SK-N-SH treated with all-trans-retinoic acid at 6 μM for 48 hours (cell line): ENCODE measurements around the gene CDC20B.

Experiments used
- ATAC-seq: fragments of 200-7000 bp; cut with Tn5 transposase; 3 replicates; pipeline ENCODE4 v1.9.1; 2020; ENCODE audit warnings: mild to moderate bottlenecking, moderate library complexity
- ARNTL ChIP-seq: fragments of 450-650 bp; formaldehyde crosslinking; IDR thresholded peaks from 2 replicates; pipeline ENCODE4 v1.5.0; 2020; ENCODE audit warnings: low read depth, mild to moderate bottlenecking, moderate library complexity, borderline replicate concordance
- BACH2 ChIP-seq: fragments of 250-450 bp; sonication (Bioruptor Pico); IDR thresholded peaks from 2 replicates; pipeline ENCODE4 v1.9.0; 2021; ENCODE audit warnings: mild to moderate bottlenecking, borderline replicate concordance
- CREB5 ChIP-seq: fragments of 250-450 bp; sonication (Bioruptor Pico); IDR thresholded peaks from 2 replicates; pipeline ENCODE4 v1.5.1; 2020; ENCODE audit warnings: low read depth, mild to moderate bottlenecking, moderate library complexity
- CSDC2 ChIP-seq: fragments of 250-450 bp; sonication (Bioruptor Pico); IDR thresholded peaks from 2 replicates; pipeline ENCODE4 v1.5.0; 2020; ENCODE audit warnings: mild to moderate bottlenecking, moderate library complexity
- CSRNP3 ChIP-seq: fragments of 250-450 bp; sonication (Bioruptor Pico); IDR thresholded peaks from 2 replicates; pipeline ENCODE4 v1.5.1; 2021; ENCODE audit warnings: mild to moderate bottlenecking, moderate library complexity
- GLIS3 ChIP-seq: fragments of 250-450 bp; sonication (Bioruptor Pico); IDR thresholded peaks from 2 replicates; pipeline ENCODE4 v1.5.0; 2020; ENCODE audit warnings: mild to moderate bottlenecking, moderate library complexity
- ISL1 ChIP-seq: fragments of 250-450 bp; sonication (Bioruptor Pico); IDR thresholded peaks from 2 replicates; pipeline ENCODE4 v2.1.2; 2022; ENCODE audit warnings: mild to moderate bottlenecking, moderate library complexity
- OSR1 ChIP-seq: fragments of 250-450 bp; sonication (Bioruptor Pico); IDR thresholded peaks from 2 replicates; pipeline ENCODE4 v1.8.0; 2022; ENCODE audit warnings: moderate library complexity, mild to moderate bottlenecking, inconsistent platforms
- PATZ1 ChIP-seq: fragments of 250-450 bp; sonication (Bioruptor Pico); IDR thresholded peaks from 2 replicates; pipeline ENCODE4 v1.8.0; 2020; ENCODE audit warnings: mild to moderate bottlenecking, moderate library complexity, borderline replicate concordance
- POU6F1 ChIP-seq: fragments of 250-450 bp; sonication (Bioruptor Pico); IDR thresholded peaks from 2 replicates; pipeline ENCODE4 v1.8.0; 2021; ENCODE audit warnings: low read depth, mild to moderate bottlenecking, moderate library complexity, borderline replicate concordance
- PPARA ChIP-seq: fragments of 250-450 bp; sonication (Bioruptor Pico); IDR thresholded peaks from 2 replicates; pipeline ENCODE4 v1.5.0; 2020; ENCODE audit warnings: mild to moderate bottlenecking, borderline replicate concordance
- RARB ChIP-seq: fragments of 250-450 bp; sonication (Bioruptor Pico); IDR thresholded peaks from 2 replicates; pipeline ENCODE4 v1.8.0; 2021; ENCODE audit warnings: mild to moderate bottlenecking, moderate library complexity
- SNAI2 ChIP-seq: fragments of 250-450 bp; sonication (Bioruptor Pico); IDR thresholded peaks from 2 replicates; pipeline ENCODE4 v1.5.0; 2020; ENCODE audit warnings: mild to moderate bottlenecking, moderate library complexity
- TCF4 ChIP-seq: fragments of 250-450 bp; sonication (Bioruptor Pico); IDR thresholded peaks from 2 replicates; pipeline ENCODE4 v1.8.0; 2021; ENCODE audit warnings: mild to moderate bottlenecking, moderate library complexity, borderline replicate concordance
- TOX ChIP-seq: fragments of 250-450 bp; sonication (Bioruptor Pico); IDR thresholded peaks from 2 replicates; pipeline ENCODE4 v1.8.0; 2021; ENCODE audit warnings: mild to moderate bottlenecking, moderate library complexity, borderline replicate concordance
- TSHZ2 ChIP-seq: fragments of 250-450 bp; sonication (Bioruptor Pico); IDR thresholded peaks from 2 replicates; pipeline ENCODE4 v1.5.0; 2020; ENCODE audit warnings: mild to moderate bottlenecking, moderate library complexity
- ZC3H10 ChIP-seq: fragments of 250-450 bp; sonication (Bioruptor Pico); IDR thresholded peaks from 2 replicates; pipeline ENCODE4 v1.5.1; 2021; ENCODE audit warnings: mild to moderate bottlenecking, moderate library complexity
- ZFP3 ChIP-seq: fragments of 250-450 bp; sonication (Bioruptor Pico); IDR thresholded peaks from 2 replicates; pipeline ENCODE4 v1.5.0; 2020; ENCODE audit warnings: mild to moderate bottlenecking, moderate library complexity
- ZFP30 ChIP-seq: fragments of 450-650 bp; formaldehyde crosslinking; IDR thresholded peaks from 2 replicates; pipeline ENCODE4 v1.5.0; 2022; ENCODE audit warnings: mild to moderate bottlenecking, moderate library complexity
- ZNF565 ChIP-seq: fragments of 450-650 bp; formaldehyde crosslinking; conservative IDR thresholded peaks from 2 replicates; pipeline ENCODE4 v1.5.0; 2020; ENCODE audit warnings: low read depth, mild to moderate bottlenecking, moderate library complexity
- ZNF70 ChIP-seq: fragments of 450-650 bp; formaldehyde crosslinking; IDR thresholded peaks from 2 replicates; pipeline ENCODE4 v1.5.0; 2020; ENCODE audit warnings: mild to moderate bottlenecking, moderate library complexity
- ZNF8 ChIP-seq: fragments of 450-650 bp; formaldehyde crosslinking; IDR thresholded peaks from 2 replicates; pipeline ENCODE4 v1.5.0; 2020; ENCODE audit warnings: mild to moderate bottlenecking, moderate library complexity

The CDC20B gene

GRCh38 chr5:55220433-55221185 is 47.6 kb upstream of the CDC20B start (continued):
- TF ChIP-seq CREB5 (CRISPR knock-in tag) (no peak), SNAI2 (CRISPR knock-in tag) (no peak)

- ATAC-seq = no peak
- no peak for TF ChIP-seq GLIS3 (CRISPR knock-in tag)
- no peak for TF ChIP-seq SNAI2 (CRISPR knock-in tag)
- TF ChIP-seq ZNF565 (CRISPR knock-in tag) = no peak
- TF ChIP-seq CSRNP3 (CRISPR knock-in tag) = no peak
- TF ChIP-seq TOX (CRISPR knock-in tag) = no peak
- no peak for TF ChIP-seq ZC3H10 (CRISPR knock-in tag)
- no peak for TF ChIP-seq BACH2 (CRISPR knock-in tag)
- no peak for TF ChIP-seq ARNTL (CRISPR knock-in tag)
Measured at GRCh38 chr5:55219770-55220169, 46.8 kb upstream of the CDC20B start.

GRCh38 chr5:55218967-55219366 is 46.0 kb upstream of the CDC20B start:
- TF ChIP-seq OSR1 (CRISPR knock-in tag) (no peak), ZFP3 (CRISPR knock-in tag) (no peak), ZFP30 (CRISPR knock-in tag) (no peak), CSDC2 (CRISPR knock-in tag) (no peak), ZNF70 (CRISPR knock-in tag) (no peak), PATZ1 (CRISPR knock-in tag) (no peak), ARNTL (CRISPR knock-in tag) (no peak), TOX (CRISPR knock-in tag) (no peak), GLIS3 (CRISPR knock-in tag) (no peak), ZC3H10 (CRISPR knock-in tag) (no peak), TCF4 (CRISPR knock-in tag) (no peak), ISL1 (CRISPR knock-in tag) (no peak), SNAI2 (CRISPR knock-in tag) (no peak), BACH2 (CRISPR knock-in tag) (no peak), TSHZ2 (no peak), ZNF8 (CRISPR knock-in tag) (no peak), PPARA (no peak), POU6F1 (CRISPR knock-in tag) (no peak), RARB (no peak)
- ATAC-seq = no peak
